Measurements from ENCODE around the gene CSMD2.

Gene CSMD2

DNA sequence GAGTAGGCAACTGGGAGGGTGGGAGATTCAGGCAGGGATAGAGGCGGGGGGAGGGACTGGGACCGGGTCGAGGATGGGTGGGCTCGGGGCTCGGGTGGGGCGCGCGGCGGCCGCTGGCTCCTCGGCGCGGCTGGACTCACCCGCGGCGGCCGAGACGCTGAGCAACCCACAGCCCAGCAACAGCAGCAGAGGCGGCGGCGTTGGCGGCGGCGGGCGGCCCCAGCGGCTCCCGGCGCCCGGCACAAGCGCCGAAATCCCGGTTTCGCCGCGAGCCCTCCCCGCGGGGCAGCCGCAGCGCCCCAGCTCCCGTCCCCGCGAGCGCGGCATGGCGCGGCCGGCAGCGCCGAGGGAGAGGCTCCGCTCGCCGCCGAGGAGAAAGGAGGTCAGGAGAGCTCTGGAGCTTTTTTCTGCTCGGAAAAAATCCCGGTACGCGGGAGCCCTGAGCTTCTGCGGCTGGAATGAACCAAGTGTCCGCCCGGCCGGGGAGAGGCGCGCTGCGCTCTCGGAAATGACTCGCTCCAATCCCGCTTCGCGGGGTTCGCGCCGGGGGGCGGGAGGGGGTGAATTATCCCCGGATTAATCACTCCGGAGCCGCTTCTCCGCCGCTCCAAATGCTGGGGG, at the start of gene CSMD2:
Gene CSMD2, minus strand, starts transcription at position 460 of the 621 bp plus-strand sequence. Its CDS starts 133 bp downstream, at position 327.
- no peak within 1 kb of the TSS for H3K4me3 ChIP-seq (ENCODE audit: low read depth, low read length)
- TF ChIP-seq, protein P1, sequence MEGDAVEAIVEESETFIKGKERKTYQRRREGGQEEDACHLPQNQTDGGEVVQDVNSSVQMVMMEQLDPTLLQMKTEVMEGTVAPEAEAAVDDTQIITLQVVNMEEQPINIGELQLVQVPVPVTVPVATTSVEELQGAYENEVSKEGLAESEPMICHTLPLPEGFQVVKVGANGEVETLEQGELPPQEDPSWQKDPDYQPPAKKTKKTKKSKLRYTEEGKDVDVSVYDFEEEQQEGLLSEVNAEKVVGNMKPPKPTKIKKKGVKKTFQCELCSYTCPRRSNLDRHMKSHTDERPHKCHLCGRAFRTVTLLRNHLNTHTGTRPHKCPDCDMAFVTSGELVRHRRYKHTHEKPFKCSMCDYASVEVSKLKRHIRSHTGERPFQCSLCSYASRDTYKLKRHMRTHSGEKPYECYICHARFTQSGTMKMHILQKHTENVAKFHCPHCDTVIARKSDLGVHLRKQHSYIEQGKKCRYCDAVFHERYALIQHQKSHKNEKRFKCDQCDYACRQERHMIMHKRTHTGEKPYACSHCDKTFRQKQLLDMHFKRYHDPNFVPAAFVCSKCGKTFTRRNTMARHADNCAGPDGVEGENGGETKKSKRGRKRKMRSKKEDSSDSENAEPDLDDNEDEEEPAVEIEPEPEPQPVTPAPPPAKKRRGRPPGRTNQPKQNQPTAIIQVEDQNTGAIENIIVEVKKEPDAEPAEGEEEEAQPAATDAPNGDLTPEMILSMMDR (IDR thresholded peaks at IDR 0.05; ENCODE audit: borderline replicate concordance, insufficient read depth, low read depth, low read length): no peak

DNA sequence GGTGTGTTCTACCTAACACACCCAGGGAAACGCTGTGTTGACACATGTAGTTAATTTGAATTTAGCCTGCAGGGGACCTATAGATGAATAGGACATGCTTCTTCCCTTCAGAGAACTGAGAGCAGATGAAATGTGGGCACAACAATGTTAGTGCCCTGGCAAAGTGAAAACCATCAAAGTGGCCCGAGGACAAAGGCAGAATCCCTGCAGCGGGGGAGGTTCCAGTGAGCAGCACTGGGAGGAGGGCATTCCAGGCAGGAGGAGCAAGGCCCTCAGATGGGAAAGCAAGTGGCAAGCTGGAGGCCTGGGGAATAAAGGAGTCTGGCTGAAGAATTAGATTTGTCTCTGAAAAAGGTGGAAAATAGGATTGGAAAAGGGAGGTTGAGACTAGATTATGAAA, 48.9 kb upstream of the CSMD2 start:
- no peak overlapping the region for H3K4me3 ChIP-seq (ENCODE audit: low read depth, low read length)
- TF ChIP-seq, protein P1 (IDR thresholded peaks at IDR 0.05; ENCODE audit: borderline replicate concordance, insufficient read depth, low read depth, low read length): no peak

DNA sequence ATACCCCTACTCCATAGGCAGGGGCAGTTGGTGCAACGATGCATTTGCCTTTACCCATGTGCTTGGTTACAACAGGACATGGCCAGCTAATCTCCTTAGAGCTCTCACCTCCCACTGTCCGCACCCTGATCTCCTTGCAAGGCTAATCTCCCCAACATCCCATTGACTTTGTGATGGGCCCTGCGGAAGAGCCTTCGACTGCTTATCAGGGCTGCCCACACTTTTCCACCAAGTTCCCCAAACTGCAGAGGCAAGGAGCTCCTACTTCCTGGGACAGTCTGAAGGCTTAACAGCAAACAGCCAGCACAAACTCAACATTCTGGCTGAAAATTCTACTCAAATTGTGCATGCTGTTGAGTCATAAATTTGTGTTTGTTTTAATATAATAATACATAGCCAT, 47.6 kb upstream of the CSMD2 start:
- TF ChIP-seq, protein P1 (IDR thresholded peaks at IDR 0.05; ENCODE audit: borderline replicate concordance, insufficient read depth, low read depth, low read length): no peak
- no peak overlapping the region for H3K4me3 ChIP-seq (ENCODE audit: low read depth, low read length)

DNA sequence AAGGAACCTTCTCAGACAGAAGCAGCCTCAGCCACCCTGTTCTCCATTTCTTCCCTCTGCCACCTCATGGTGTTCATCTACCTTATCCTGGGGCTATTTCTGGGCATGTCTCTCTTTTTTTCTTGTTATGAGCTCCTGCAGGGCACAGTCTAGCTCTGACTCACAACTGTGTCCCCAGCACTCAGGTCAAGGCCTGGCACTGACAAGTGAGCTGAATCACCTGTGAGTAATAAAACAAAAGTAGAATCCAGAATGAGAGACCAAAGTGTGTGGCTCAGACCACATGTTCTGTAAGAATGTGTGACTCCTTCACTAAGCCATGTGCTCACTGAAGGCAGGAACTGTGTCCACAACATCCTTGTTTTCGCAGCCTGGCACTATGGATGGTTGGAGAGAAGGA, 34.9 kb upstream of the CSMD2 start:
- no peak overlapping the region for H3K4me3 ChIP-seq (ENCODE audit: low read depth, low read length)
- TF ChIP-seq, protein P1 (IDR thresholded peaks at IDR 0.05; ENCODE audit: borderline replicate concordance, insufficient read depth, low read depth, low read length): no peak

DNA sequence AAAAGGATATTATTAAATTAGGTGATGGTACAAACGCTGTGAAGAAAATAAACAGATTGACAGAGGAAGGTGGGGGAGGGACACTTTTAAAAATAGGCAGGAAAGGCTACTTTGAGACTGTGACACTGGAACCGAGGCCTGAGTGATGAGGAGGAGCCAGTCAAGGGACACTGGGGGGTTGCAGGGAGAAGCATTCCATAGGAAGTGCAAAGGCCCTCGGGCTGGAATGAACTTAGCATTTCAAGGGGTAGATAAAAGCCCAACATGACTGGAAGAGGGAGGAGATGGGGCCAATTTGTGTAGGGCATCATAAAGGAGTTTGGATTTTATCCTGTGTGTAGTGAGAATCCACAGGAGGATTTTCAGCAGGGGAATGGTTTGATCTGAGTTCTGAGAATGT, 27.6 kb upstream of the CSMD2 start:
- TF ChIP-seq, protein P1 (IDR thresholded peaks at IDR 0.05; ENCODE audit: borderline replicate concordance, insufficient read depth, low read depth, low read length): no peak
- no peak overlapping the region for H3K4me3 ChIP-seq (ENCODE audit: low read depth, low read length)

DNA sequence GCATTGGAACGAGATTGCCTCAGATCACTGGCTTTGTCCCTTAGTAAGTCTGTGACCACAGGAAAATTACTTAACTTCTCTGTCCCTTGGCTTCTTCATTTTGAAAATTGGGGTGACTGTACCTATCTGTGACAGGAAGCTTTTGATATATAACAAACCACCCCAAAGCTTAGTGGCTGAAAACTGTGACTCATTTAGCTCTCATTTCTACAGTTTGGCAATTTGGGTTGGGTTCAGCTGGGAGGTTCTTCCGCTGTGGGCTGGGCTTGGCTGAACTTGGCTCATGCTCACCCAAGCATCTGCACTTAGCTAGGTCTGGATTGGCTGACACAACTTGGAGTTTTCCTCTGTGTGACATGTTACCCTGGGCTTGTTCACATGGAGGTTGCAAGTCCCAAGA, 25.7 kb upstream of the CSMD2 start:
- no peak overlapping the region for H3K4me3 ChIP-seq (ENCODE audit: low read depth, low read length)
- TF ChIP-seq, protein P1 (IDR thresholded peaks at IDR 0.05; ENCODE audit: borderline replicate concordance, insufficient read depth, low read depth, low read length): no peak

DNA sequence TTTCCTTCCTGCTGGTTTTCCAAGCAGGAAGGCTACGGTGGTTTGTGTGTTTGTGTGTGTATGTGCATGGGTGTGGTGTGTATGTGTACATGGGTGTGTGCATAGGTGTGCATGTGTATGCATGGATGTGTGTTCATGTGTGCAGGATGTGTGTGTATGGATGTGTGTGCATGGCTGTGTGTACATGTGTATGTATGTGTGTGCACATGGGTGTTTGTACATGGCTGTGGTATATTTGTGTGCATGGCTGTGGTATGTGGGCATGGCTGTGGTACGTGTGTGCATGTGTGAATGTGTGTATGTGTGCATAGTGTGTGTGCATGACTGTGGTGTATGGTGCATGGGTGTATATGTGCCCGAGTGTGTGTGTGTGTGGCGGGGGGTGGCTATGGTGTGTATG, 24.0 kb upstream of the CSMD2 start:
- H3K4me3 ChIP-seq (ENCODE audit: low read depth, low read length): no peak overlapping the region

More for the DNA sequence above, 24.0 kb upstream of the CSMD2 start:
- TF ChIP-seq, protein P1 (IDR thresholded peaks at IDR 0.05; ENCODE audit: borderline replicate concordance, insufficient read depth, low read depth, low read length): no peak

Data from GM12875 (cell line).